ENCODE measurements around the gene SSRP1. TPM values are rescaled to one million over a fixed set of nuclear protein-coding genes. Genes with fewer than 3 reads are reported as not detected.
"Not testable (repeated sequence)": the region's sequence is repeated elsewhere in the genome, so short reads cannot be mapped to it uniquely, and the experiment has no call there.

SSRP1 gene
- total RNA-seq, 2 experiments from 2014 or later, result 311 to 314 TPM

DNA sequence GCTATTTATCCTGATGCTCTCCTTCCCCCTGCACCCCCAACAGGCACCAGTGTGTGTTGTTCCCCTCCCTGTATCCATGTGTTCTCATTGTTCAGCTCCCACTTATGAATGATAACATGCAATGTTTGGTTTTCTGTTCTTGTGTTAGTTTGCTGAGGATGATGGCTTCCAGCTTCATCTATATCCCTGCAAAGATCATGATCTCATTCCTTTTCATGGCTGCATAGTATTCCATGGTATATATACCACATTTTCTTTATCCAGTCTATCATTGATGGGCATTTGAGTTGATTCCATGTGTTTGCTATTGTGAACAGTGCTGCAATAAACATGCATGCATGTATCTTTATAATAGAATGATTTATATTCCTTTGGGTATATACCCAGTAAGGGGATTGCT is 25.7 kb upstream of the SSRP1 start:
- POLR2A ChIA-PET, result not testable (repeated sequence)
- CTCF ChIA-PET, result interaction anchor here (1.9 kb wide), 1 partner anchor 97 kb away, joined by 4 read pairs; no protein-coding TSS in a partner anchor

DNA sequence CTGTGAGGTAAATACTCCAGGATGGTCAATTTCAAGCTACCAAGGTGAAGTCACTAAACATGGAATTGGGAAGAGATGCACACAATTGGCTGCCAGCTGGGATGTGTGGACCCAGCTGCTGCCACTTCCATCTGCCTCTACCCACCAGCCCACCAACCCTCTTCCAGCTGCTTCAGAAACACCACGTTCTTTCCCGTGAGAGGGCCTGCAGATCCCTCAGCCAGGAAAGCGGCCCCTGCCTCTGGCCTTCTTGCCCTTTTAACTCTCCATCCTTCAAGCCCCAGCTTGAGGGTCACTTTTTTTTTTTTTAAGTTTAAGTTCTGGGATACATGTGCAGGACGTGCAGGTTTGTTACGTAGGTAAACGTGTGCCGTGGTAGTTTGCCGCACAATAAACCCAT is 25.3 kb upstream of the SSRP1 start:
- ChIA-PET POLR2A (no interaction called here), CTCF (interaction anchor here (1.9 kb wide), 1 partner anchor 98 kb away, joined by 4 read pairs; no protein-coding TSS in a partner anchor)

DNA sequence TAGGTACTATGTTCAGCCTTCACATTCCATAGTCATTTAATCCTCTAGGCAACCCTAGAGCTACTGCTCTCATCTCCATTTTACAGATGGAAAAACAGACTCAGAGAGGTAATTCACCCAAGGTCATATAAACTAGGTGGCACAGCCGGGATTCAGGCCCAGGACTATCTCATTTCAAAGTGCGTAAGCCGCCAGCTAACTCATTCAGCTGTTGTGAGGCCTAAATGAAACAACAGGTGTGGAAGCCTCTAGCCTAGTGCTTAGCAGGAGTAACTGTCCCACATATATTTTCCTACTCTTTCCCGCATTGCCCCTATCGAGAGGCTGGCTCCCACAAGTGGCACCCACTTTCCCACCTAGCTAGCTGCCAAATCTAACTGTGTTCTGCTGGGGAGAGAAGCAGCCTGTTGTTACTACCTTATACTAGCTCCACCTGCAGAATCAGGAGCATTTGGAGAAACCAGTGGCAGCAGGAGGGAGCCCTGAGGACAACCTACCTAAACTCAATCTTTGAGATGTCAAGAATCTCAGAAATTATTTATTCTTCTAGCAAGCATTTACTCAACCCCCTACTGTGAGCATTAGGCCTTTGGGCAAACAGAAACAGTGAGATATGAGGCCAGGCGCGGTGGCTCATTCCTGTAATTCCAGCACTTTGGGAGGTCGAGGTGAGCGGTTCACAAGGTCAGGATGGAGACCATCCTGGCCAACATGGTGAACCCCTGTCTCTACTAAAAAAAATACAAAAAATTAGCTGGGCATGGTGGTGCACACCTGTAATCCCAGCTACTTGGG is 24.4 kb upstream of the SSRP1 start:
- ChIA-PET POLR2A (no interaction called here), CTCF (interaction anchor here (1.2 to 1.3 kb wide), 2 partner anchors 11 to 123 kb away, joined by 4 to 5 read pairs; no protein-coding TSS in a partner anchor)

DNA sequence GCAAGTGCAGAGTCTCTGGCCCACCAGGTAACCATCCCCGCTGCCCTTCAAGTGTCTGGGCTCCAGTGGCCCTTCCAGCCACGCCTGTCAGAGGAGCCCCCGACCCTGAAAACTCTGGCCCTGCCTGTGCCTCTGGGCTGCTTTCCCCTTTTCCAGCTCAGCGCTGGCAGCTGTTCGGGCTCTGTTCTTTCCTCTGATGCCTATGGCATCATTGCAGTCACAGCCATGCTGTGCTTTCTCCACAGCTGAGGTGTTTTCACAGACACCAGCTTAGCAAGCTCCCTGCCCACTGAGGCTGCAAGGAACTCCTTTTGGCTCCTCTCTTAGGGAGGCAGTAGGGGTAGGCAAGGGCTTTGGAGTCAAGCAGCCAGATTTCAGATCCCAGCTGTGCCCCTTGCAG is 23.7 kb upstream of the SSRP1 start:
- ChIA-PET CTCF (interaction anchor here (1.2 to 1.3 kb wide), 2 partner anchors 10 to 124 kb away, joined by 4 to 5 read pairs; no protein-coding TSS in a partner anchor), POLR2A (no interaction called here)

DNA sequence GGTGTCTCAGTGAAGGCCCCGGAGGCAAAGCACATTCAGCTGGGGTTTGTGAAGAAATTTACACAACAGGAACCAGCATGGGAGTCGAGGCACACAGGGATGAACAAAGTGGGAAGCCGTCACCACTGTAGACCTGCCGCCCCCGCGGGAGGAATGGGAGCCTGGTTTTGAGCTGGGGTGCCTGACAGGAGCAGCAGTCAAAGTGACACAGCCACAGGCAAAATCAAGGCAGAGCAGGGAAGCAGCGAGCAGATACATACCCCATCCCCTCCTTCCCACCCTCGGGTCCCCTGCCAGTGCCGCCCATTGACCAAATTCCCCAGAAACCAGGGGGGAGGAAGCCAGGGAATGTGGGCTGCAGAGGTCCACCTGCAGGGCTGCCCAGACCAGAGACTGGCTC is 23.3 kb upstream of the SSRP1 start:
- ChIA-PET POLR2A (no interaction called here), CTCF (no interaction called here)

DNA sequence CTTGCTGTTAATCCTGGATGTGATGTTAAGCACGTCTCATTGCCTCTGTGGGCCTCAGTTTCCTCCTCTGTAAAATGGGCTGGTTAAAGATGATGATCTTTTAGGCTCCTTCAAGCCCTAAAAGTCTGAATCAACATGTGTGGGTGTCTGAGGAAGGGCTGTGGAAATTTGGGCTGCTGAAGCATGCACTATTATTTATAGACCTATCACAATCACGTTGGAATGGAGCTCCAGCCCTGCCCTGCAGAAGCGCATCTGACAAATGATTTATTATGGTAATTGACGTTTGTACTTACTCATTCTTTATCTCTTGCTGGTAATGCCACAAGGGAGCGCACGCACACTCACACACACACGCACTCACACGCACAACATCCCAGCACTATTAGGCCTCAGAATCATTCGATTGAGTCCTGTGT is 22.9 kb upstream of the SSRP1 start:
- ChIA-PET CTCF (no interaction called here), POLR2A (no interaction called here)

DNA sequence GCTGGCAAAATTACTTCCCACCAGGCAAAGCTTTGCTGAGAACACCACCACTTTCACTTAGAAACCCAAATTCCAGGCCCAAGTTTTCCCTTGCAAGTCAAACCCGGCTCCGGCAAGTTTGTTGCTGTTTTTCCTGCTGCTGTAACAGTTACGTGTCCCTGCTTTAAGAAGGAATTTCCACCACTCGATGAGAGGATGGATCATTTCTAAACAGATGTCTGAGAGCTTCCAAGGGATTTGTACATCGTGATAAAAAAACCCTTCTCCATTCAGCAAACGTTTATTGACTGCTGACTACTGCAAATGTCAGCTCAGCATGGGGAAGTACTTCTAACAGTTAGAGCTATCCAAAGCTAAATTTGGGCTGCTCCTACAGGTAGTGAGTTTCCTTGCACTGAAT is 22.2 kb upstream of the SSRP1 start:
- CTCF ChIA-PET, result no interaction called here
- POLR2A ChIA-PET, result no interaction called here

DNA sequence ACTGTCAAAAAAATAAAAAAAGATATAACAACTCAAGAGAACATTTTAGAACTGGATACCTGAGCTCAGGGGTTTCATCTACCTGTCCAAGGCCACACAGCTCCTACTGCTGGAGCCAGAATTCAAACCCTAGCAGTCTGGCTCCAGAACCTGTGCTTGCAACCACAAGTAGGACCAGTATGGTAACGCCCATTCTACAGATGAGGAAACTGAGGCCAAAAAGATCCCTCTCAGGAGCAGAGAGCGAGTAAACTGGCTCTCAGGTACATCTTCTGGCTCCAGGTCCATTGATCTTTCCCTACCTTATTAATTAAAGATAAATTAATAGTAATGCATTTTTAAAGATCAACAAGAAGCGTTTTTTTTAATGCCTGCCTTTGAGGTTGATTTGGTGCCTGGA is 21.6 kb upstream of the SSRP1 start:
- CTCF ChIA-PET, result no interaction called here

DNA sequence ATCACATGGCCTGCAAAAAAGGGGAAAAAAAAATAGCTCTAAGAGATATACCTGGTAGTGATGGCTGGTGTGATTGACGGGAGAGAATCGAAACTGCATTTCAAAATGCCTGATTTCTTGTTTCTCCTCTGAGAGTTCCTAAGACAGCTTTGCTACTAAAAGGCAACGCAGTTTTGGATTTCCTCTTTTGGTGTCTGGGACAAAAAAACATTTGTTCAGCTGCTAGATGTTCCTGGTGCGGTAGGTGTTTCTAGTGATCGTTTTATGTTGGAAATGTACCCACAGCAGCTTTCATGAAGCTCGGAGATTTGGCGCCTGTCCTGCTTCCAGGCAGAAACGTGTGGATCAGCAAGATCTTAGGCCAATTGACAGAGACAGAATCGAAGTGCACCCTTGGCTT is 20.6 kb upstream of the SSRP1 start:
- ChIA-PET POLR2A (no interaction called here), CTCF (interaction anchor here (0.8 kb wide), 1 partner anchor 10 kb away, joined by 3 read pairs; no protein-coding TSS in a partner anchor)

More for the DNA sequence above, 21.6 kb upstream of the SSRP1 start:
- POLR2A ChIA-PET, result no interaction called here

DNA sequence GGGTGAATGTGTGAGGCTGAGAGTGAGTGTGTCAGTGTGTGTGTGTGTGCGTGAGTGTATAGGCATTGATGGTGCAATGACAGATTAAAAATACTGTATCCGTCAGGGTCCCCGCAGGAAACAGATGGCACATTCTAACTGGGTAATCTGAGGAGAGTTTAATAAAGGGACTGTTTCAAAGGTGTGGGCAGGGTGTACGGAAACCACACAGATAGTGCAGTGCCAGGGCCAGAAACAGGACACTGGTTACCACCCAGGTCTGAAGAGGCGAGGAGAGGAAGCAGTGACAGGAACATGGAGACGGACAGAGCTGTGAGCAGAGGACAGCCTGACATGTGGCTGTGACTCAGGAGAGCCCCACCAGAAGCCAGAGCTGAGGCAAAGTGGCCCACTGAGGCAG is 19.0 kb upstream of the SSRP1 start:
- ChIA-PET CTCF (no interaction called here), POLR2A (no interaction called here)

DNA sequence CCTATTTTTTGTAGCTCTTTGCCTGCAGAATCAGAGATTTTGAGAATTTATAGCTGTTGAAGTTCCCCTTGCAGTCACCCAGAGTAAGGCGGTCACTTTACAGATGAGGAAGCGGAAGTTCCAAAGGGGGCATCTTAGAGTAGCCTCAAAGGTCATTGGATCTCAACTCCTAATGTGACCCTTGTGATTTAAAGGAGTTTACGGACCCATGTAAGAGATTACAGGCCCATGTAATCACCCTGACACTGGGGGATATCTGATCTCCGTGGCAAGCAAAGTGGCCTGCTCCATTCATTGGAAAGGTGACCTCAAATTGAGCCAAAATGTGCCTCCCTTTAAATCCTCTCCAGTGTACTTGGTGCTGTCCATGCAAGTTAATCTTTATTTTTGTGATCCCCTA is 18.2 kb upstream of the SSRP1 start:
- ChIA-PET POLR2A (no interaction called here), CTCF (no interaction called here)

DNA sequence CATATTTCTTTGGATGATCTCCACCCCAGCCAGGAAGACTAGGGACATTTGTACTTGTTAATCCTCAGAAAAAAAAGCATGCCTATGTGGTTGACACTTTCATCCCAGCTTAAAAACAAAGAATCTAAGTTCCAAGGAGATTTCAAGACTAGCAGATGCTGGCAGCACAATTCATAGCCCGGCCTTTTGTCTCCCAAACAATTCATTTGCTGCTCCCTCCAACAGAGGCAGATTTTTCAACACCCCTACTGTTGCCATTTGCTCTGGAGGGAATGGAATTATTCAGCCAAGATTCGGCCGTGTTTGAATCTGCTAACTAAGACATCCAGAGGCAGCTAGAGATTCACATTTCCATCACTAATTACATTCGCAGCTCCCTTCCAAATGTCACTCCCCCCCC is 17.8 kb upstream of the SSRP1 start:
- CTCF ChIA-PET, result no interaction called here
- POLR2A ChIA-PET, result no interaction called here

DNA sequence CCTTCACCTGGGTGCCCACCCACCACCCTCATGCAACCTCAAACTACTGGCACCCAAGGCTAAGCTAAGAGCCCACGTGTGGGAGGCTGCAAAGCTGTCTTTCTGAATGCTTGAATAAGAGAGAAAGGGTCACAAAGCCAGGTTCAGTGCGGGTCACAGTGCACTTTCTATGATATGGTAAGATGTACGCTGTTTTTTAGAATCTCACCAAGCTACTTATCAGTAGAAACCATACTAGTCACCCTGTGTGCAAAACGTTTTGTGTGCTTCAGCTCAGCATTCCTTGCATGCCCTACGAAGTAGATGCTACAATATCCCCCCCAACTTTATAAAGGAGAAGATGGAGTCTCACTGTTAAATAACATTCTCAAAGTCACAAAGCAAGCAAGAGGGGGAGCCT is 17.3 kb upstream of the SSRP1 start:
- ChIA-PET CTCF (interaction anchor here (0.7 kb wide), 1 partner anchor 207 kb away, joined by 3 read pairs; no protein-coding TSS in a partner anchor), POLR2A (no interaction called here)

DNA sequence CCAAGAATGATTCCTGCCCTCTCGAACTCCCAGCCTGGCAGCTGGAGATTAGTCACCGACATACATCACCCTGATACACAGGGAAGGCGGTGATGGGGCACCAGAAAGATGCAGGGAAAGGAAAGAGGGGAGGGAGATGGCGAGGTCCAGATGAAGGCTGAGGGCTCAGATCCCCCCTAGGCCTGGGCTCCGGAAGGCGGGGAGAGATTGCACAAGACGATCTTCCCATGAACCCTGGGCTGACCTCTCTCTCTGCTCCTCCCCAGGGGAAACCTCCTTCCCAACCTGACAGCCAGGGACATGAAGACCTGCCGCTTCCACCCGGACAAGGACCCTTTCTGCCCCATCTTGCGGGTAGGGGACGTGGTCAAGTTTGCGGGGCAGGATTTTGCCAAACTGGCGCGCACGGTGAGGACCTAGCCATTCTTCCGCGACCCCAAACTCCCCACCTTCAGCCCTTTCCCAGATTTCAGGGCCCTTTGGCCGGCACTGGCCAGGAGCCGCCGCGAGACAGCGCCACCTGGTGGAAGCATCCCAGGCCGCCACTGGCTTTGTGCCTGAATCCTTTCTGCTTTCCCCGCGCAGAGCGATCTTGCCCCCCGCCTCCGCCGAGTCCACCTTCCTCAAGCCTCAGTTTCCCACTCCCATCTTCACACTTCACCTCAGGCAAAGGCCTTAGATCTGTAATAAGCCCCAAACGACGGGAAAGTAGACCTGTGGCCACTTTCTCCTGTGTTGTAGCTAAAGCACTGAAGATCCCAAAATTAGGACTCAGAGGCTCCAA is 14.0 kb upstream of the SSRP1 start:
- POLR2A ChIA-PET, result interaction anchor here (0.6 to 0.7 kb wide), 2 partner anchors 14 to 24 kb away, joined by 4 read pairs; partner anchors contain the start of gene SSRP1

DNA sequence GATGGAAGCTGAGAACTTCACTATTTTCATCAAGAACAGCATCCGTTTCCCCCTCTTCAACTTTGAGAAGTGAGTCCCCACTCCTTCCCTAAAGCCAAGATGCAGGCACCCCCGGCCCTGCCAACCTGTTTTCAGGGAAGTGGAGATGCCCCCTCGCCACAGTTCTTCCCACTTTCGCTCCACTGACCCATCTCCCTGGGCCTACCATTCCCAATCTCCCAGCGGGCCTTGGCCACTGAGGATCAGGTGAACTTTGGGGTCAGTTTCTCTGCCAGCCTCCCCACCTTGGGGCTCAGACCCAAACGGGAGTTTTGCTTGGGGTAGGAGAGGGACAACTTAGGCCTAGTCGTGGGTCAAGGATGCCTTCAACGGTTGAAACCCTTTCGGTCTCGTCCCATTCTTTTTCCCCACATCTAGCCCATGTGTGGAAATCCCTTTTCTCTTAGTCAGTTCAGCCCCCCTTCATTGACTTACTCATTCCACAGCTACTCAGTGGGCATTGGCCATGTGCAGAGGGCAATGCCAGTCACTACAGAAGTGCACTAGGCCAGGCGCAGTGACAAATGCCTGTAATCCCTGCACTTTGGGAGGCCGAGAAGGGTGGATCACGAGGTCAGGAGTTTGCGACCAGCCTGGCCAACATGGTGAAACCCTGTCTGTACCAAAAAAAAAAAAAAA is 13.1 kb upstream of the SSRP1 start:
- ChIA-PET CTCF (interaction anchor here (0.7 to 1.9 kb wide), 8 partner anchors 11 to 145 kb away, joined by 3 to 5 read pairs (median 4); no protein-coding TSS in a partner anchor), POLR2A (no interaction called here)

More for the DNA sequence above, 14.0 kb upstream of the SSRP1 start:
- CTCF ChIA-PET, result interaction anchor here (0.7 to 1.9 kb wide), 14 partner anchors 10 to 574 kb away, joined by 3 to 5 read pairs (median 4); no protein-coding TSS in a partner anchor

DNA sequence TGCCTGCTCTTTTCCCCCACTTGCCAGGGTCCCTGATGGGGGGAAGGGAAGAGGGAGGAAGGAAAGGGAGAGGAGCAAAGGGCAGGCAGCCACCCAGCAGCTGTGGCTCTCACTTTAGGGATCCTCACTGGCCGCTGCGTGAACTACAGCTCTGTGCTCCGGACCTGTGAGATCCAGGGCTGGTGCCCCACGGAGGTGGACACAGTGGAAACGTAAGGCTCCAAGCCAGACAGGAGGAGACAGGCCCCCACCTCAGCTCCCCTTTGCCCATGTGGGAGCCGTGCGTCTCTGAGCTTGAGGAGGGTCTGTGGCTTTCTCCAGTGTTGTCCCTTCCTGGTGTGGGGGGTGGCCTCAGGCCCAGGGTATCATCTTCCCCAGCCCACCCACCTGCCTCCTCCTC is 12.4 kb upstream of the SSRP1 start:
- CTCF ChIA-PET, result interaction anchor here (1.0 to 1.9 kb wide), 3 partner anchors 89 to 145 kb away, joined by 3 to 4 read pairs (median 3); no protein-coding TSS in a partner anchor

DNA sequence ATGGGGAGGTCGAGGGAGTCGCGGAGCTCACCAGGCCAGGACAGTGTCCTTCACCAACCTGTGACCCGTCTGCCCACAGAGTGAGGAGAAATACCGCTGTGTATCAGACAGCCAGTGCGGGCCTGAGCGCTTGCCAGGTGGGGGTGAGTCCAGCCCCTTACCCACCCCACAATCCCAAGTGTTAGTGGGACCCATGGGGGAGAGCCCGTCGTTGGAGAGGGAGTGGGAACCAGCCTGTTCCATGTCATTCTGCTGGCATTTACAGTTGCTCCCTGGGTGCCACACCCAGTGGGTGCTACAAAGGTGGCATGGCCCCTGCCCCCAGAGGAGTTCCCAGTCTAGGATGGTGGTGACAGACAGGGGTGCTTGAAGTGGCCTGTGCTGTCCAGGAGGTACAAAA is 11.6 kb upstream of the SSRP1 start:
- ChIA-PET POLR2A (interaction anchor here (0.6 kb wide), 1 partner anchor 23 kb away, joined by 3 read pairs; no protein-coding TSS in a partner anchor), CTCF (interaction anchor here (1.0 to 2.3 kb wide), 6 partner anchors 80 to 297 kb away, joined by 3 to 6 read pairs (median 4); partner anchors contain the start of gene SLC43A3)

More for the DNA sequence above, 12.4 kb upstream of the SSRP1 start:
- POLR2A ChIA-PET, result no interaction called here

DNA sequence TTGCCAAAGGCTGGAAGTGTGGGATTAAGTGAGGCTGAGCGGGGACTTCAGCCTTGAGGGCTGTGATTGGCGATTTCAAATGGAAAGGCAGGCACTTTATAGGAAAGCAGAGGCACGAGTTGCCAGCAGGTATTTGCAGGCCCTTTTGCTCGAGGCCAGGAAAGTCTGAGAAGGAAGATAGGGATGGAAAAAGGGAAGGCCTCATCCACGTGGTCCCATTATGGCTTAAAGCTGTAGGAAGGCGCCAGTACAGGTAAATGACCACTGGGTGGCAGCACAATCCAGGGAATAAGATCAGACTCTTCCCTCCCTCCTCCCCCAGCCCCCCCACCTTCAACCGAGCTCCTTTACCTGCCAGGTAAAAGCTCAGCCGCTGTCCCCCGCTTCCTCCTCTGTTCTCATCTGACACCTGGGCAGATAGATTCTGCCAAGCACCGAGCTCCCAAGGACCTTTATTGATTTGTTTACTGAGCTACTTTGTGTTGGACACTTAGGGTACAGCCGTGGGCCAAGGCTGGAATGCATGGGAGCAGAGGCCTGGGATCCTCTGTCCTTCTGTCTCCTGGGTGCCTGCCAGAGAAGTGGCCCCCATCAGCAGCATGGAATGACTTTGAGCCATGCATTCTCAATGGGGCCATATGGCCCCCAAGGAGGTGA is 10.0 kb upstream of the SSRP1 start:
- ChIA-PET POLR2A (no interaction called here), CTCF (interaction anchor here (0.5 to 2.6 kb wide), 22 partner anchors 9 to 1148 kb away, joined by 3 to 8 read pairs (median 4); partner anchors contain the start of genes RTN4RL2 and SLC43A3)

DNA sequence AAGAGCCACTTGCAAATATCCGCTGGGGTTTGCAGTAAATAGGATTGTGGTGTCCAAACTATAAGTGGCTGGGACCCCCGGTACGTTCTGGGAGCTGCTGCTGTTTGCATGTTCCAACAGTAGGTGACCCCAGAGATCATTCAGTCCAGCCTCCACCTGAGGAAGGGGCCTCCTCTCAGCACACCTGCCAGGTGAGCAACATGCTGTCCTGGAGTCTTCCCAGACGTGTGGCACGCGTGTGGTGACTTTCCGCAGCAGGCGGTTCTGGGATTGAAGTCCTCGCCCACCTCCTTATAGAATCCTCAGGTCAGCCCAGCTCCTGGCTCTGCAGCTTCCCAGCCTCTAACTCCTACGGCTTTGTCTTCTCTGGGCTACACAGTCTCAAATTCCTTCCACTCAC is 9.1 kb upstream of the SSRP1 start:
- CTCF ChIA-PET, result interaction anchor here (1.2 to 2.6 kb wide), 4 partner anchors 17 to 189 kb away, joined by 3 to 8 read pairs (median 4); no protein-coding TSS in a partner anchor
- POLR2A ChIA-PET, result no interaction called here

All from activated CD8-positive, alpha-beta memory T cell treated with anti-CD3 and anti-CD28 coated beads for 36 hours (primary cell).